ENCODE measurements around the gene KLK11. TPM values are rescaled to one million over a fixed set of nuclear protein-coding genes. Genes with fewer than 3 reads are reported as not detected.

Gene KLK11
- total and polyA plus RNA-seq, 2 experiments from 2014 or later, result not detected

DNA sequence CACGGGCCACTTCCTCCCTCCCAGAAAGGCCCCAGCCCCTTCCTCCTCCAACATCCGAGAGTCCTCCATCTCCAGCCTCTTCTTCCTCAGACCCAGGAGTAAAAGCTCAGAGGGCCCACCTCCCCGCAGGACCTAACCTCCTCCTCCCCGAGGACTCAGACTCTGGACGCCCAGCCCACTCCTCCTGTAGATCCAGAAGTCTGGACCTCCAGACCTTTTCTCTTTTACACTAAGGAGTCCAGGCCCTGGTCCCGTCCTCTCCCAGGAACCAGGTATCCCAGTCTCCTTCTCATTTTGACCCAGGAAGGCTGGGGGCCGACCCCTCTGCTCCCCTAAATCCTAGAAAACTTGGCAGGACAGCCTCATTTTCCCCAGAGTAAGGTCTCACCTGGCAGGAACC is 23.1 kb downstream of the KLK11 start:
- Histone ChIP-seq H3K4me3 (no peak overlapping the region), H3K36me3 (no peaks in the 10 kb centered on the region), H3K4me1 (ENCODE audit: low read depth) (no peaks in the 10 kb centered on the region), H3K27me3 (peaks cover 17% of the 10 kb centered on the region), H3K27ac (no peak overlapping the region), H3K9me3 (ENCODE audit: low read depth) (no peaks in the 10 kb centered on the region)
- DNase-seq (ENCODE audit: low read depth in 1 of 2, low spot score in 1 of 2), result no peak
- TF ChIP-seq, protein P1, sequence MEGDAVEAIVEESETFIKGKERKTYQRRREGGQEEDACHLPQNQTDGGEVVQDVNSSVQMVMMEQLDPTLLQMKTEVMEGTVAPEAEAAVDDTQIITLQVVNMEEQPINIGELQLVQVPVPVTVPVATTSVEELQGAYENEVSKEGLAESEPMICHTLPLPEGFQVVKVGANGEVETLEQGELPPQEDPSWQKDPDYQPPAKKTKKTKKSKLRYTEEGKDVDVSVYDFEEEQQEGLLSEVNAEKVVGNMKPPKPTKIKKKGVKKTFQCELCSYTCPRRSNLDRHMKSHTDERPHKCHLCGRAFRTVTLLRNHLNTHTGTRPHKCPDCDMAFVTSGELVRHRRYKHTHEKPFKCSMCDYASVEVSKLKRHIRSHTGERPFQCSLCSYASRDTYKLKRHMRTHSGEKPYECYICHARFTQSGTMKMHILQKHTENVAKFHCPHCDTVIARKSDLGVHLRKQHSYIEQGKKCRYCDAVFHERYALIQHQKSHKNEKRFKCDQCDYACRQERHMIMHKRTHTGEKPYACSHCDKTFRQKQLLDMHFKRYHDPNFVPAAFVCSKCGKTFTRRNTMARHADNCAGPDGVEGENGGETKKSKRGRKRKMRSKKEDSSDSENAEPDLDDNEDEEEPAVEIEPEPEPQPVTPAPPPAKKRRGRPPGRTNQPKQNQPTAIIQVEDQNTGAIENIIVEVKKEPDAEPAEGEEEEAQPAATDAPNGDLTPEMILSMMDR (IDR thresholded peaks at IDR 0.05; ENCODE audit: low read depth, low read length), result no peak

DNA sequence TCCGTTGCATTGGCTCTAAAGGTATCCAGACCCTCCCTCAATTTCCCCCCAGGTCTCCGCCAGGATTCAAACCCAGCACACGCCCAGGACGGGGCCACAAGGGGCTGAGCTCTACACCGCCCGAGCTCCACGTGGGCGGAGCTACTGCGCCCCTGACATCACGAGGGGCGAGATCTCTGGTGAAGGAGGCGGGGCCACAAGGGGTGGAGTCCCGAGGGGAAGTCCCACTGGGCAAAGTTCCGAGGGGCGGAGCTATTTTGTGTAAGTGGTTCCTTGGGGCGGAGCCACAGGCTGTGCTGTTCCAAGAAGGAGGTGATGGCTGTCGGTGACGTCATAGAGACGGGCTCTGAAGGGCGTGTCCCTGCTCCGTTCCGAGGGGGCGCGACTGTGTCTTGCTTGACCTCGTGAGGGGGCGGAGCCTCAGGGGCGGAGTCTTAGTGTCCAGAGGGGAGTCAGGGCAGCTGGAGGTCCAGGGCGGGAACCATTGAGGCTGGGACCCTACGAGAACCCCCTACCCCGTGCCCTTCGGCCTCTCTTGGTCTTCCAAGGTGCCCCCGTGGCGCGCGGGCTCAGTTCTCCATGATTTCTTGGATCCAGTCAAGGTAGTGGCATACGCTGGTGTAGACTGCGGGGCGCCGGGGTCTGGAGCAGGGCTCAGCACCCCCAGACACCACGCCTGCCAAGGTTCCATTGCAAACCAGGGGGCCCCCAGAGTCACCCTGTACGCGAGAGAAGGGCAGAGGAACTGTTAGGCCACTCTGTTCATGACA is 23.7 kb downstream of the KLK11 start:
- peak; percentile 17 to 22 for DNase-seq (ENCODE audit: low read depth in 1 of 2, low spot score in 1 of 2)
- no peaks in the 10 kb centered on the region for H3K36me3 ChIP-seq
- H3K27me3 ChIP-seq, result peaks cover 15% of the 10 kb centered on the region
- H3K27ac ChIP-seq, result no peak overlapping the region
- H3K9me3 ChIP-seq (ENCODE audit: low read depth), result no peaks in the 10 kb centered on the region
- TF ChIP-seq, protein P1 (IDR thresholded peaks at IDR 0.05; ENCODE audit: low read depth, low read length), result no peak
- no peaks in the 10 kb centered on the region for H3K4me1 ChIP-seq (ENCODE audit: low read depth)
- no peak overlapping the region for H3K4me3 ChIP-seq

DNA sequence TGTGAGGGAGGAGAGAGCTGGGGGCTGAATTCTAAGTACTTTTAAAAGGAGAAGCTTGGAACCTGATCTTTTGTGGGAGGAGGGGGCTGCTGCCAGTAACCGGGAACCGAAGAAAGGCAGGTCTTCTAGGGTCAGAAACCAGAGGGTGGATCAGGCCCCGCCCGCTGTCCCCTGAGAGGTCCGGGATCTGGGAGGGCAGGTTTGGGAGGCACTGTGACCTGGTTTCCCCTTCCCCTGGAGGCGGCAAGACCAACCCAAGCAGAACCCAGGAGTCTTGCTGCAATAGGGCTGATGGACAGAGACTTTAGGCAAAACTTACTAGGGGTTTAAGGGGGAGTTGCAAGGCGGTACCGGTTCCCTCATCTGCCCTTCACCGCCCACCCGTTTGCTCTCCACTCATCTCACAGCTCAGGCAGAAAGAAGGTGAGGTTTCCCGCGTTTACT is 24.3 kb downstream of the KLK11 start:
- Histone ChIP-seq H3K27ac (no peak overlapping the region), H3K36me3 (no peaks in the 10 kb centered on the region), H3K4me3 (no peak overlapping the region), H3K9me3 (ENCODE audit: low read depth) (no peaks in the 10 kb centered on the region), H3K4me1 (ENCODE audit: low read depth) (no peaks in the 10 kb centered on the region), H3K27me3 (peaks cover 11% of the 10 kb centered on the region)
- DNase-seq (ENCODE audit: low read depth in 1 of 2, low spot score in 1 of 2), result no peak
- TF ChIP-seq, protein P1 (IDR thresholded peaks at IDR 0.05; ENCODE audit: low read depth, low read length), result no peak

DNA sequence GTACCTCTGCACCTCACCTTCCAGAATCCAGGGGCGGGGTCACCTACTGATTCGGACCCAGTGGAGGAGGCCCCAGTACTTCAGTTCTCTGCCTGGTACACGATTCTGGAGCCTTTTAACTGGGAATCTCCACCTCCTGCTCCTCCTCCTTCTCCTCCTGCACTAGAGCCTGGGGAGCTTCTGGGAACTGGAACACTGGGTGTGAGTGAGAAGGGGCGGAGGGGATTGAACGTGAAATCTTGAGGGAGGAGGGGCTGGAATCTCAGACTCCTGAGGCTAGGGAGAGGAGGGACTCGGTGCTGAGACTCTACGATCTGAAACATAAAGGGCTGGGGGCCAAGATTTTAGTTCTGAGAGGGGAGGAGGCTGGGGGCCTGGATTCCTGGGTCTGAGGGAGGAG is 24.9 kb downstream of the KLK11 start, which contains the start of gene KLK8:
KLK8 (minus strand) TSS at position 90 of the 400 bp plus-strand sequence. CDS start 437 bp downstream, outside the sequence.
- no peak within 1 kb of the TSS for H3K4me3 ChIP-seq
- no peak within 1 kb of the TSS for H3K27ac ChIP-seq
- no peak for DNase-seq (ENCODE audit: low read depth in 1 of 2, low spot score in 1 of 2)

DNA sequence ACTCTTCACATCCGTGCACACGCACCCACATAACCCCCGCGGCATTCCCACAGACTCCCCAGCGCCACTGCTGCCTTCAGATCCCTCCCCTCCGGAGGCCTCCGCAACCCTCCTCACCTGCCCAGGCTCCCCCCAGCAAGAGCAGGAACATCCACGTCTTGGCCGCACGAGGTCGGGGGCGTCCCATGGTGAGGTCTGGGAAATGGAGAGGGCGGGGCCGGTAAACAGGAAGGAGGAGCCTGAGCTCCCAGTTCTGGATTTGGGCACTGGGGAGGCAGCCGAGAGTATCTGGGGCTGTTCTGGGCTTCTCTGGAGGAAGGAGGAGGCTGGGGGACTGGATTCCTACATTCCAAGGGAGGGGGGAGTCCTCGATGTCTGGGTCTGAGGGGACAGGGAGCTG is 25.4 kb downstream of the KLK11 start:
- no peak for DNase-seq (ENCODE audit: low read depth in 1 of 2, low spot score in 1 of 2)
- H3K27ac ChIP-seq, result no peak overlapping the region
- H3K27me3 ChIP-seq, result no peaks in the 10 kb centered on the region
- no peaks in the 10 kb centered on the region for H3K4me1 ChIP-seq (ENCODE audit: low read depth)
- no peaks in the 10 kb centered on the region for H3K36me3 ChIP-seq
- no peak overlapping the region for H3K4me3 ChIP-seq
- H3K9me3 ChIP-seq (ENCODE audit: low read depth), result no peaks in the 10 kb centered on the region
- TF ChIP-seq, protein P1 (IDR thresholded peaks at IDR 0.05; ENCODE audit: low read depth, low read length), result no peak

More for the DNA sequence above, 24.9 kb downstream of the KLK11 start, which contains the start of gene KLK8:
- no peaks in the 10 kb centered on the region for H3K4me1 ChIP-seq (ENCODE audit: low read depth)
- no peaks in the 10 kb centered on the region for H3K9me3 ChIP-seq (ENCODE audit: low read depth)
- peaks cover 5% of the 10 kb centered on the region for H3K27me3 ChIP-seq
- no peaks in the 10 kb centered on the region for H3K36me3 ChIP-seq
- TF ChIP-seq, protein P1 (IDR thresholded peaks at IDR 0.05; ENCODE audit: low read depth, low read length), result no peak

Data from cardiac muscle cell (in vitro differentiated cells and primary cell).